Measurements from ENCODE around the gene WWC1.

GRCh38 chr5:168304349-168304748 is 12.9 kb downstream of the WWC1 start:
- no peak for TF ChIP-seq CTCF (conservative IDR thresholded peaks at IDR 0.05)
- TF ChIP-seq EZH2 (IDR thresholded peaks at IDR 0.05; ENCODE audit: low read depth), result no peak

All from PC-9 (cell line).